Measurements from ENCODE around the gene HDAC9. TPM values are rescaled to one million over a fixed set of nuclear protein-coding genes. Genes with fewer than 3 reads are reported as not detected.

HDAC9 gene
- polyA plus RNA-seq, 3 donors = 41.7 to 51.2 (median 44.2) TPM

GRCh38 chr7:18895456-18895855 lies 399.9 kb downstream of the HDAC9 start:
- H3K4me1 Mint-ChIP-seq = no peaks in the 10 kb centered on the region
- no peak for DNase-seq
- H3K27ac Mint-ChIP-seq = no peak overlapping the region
- no peaks in the 10 kb centered on the region for H4K20me1 ChIP-seq (ENCODE audit: insufficient read depth, low read length)
- H2AFZ ChIP-seq (ENCODE audit: insufficient read depth, low read depth, low read length, poor library complexity, severe bottlenecking) = no peak overlapping the region
- no peak for TF ChIP-seq CTCF (IDR thresholded peaks at IDR 0.05)
- no peaks in the 10 kb centered on the region for H3K4me1 ChIP-seq (ENCODE audit: control insufficient read depth in 1 of 2, insufficient read depth in 2 of 2, low read length in 2 of 2)
- H3K4me3 Mint-ChIP-seq = no peak overlapping the region
- no peaks in the 10 kb centered on the region for H3K36me3 ChIP-seq (replicated peaks in 1 of 2; ENCODE audit: control insufficient read depth in 1 of 2, insufficient read depth in 2 of 2, low read length in 2 of 2)
- no peaks in the 10 kb centered on the region for H3K36me3 Mint-ChIP-seq
- H3K9me3 ChIP-seq (replicated peaks in 1 of 2; ENCODE audit: control insufficient read depth in 1 of 2, insufficient read depth in 1 of 2, low read length in 2 of 2) = no peaks in the 10 kb centered on the region
- H3K4me2 ChIP-seq (replicated peaks; ENCODE audit: extremely low read depth, low read length, poor library complexity, severe bottlenecking) = no peak overlapping the region
- no peaks in the 10 kb centered on the region for H3K27me3 ChIP-seq (ENCODE audit: control insufficient read depth in 2 of 2, insufficient read depth in 2 of 2, low read length in 2 of 2)
- H3K27me3 Mint-ChIP-seq (ENCODE audit: low read depth in 3 of 3) = no peaks in the 10 kb centered on the region
- peaks cover 0 to 2% (median 0%) of the 10 kb centered on the region in 7 donors for H3K9me3 Mint-ChIP-seq
- H3K4me3 ChIP-seq (replicated peaks in 1 of 3; ENCODE audit: low read depth in 2 of 3, low read length in 3 of 3) = no peak overlapping the region
- no peak overlapping the region for H3K9ac ChIP-seq (ENCODE audit: insufficient read depth, low read length, poor library complexity, severe bottlenecking)
- no peak overlapping the region for H3K27ac ChIP-seq (ENCODE audit: low read depth in 1 of 2, low read length in 2 of 2)
- intact Hi-C loops (cut with micrococcal nuclease) = no loop called here
- WGBS (ENCODE audit: insufficient coverage) = no CpG with 5 or more reads among the region's 3 CpGs
- H3K79me2 ChIP-seq (ENCODE audit: insufficient read depth, low read length) = no peaks in the 10 kb centered on the region

GRCh38 chr7:18896343-18896975 lies 400.9 kb downstream of the HDAC9 start:
- no peak overlapping the region for H3K4me3 Mint-ChIP-seq
- intact Hi-C loops (cut with micrococcal nuclease) = no loop called here
- Histone ChIP-seq H3K4me2 (replicated peaks; ENCODE audit: extremely low read depth, low read length, poor library complexity, severe bottlenecking) (no peak overlapping the region), H3K9ac (ENCODE audit: insufficient read depth, low read length, poor library complexity, severe bottlenecking) (no peak overlapping the region), H3K36me3 (replicated peaks in 1 of 2; ENCODE audit: control insufficient read depth in 1 of 2, insufficient read depth in 2 of 2, low read length in 2 of 2) (no peaks in the 10 kb centered on the region), H3K27me3 (ENCODE audit: control insufficient read depth in 2 of 2, insufficient read depth in 2 of 2, low read length in 2 of 2) (no peaks in the 10 kb centered on the region), H2AFZ (ENCODE audit: insufficient read depth, low read depth, low read length, poor library complexity, severe bottlenecking) (no peak overlapping the region), H3K9me3 (replicated peaks in 1 of 2; ENCODE audit: control insufficient read depth in 1 of 2, insufficient read depth in 1 of 2, low read length in 2 of 2) (no peaks in the 10 kb centered on the region), H4K20me1 (ENCODE audit: insufficient read depth, low read length) (no peaks in the 10 kb centered on the region), H3K79me2 (ENCODE audit: insufficient read depth, low read length) (no peaks in the 10 kb centered on the region), H3K27ac (ENCODE audit: low read depth in 1 of 2, low read length in 2 of 2) (no peak overlapping the region), H3K4me1 (ENCODE audit: control insufficient read depth in 1 of 2, insufficient read depth in 2 of 2, low read length in 2 of 2) (no peaks in the 10 kb centered on the region), H3K4me3 (replicated peaks in 1 of 3; ENCODE audit: low read depth in 2 of 3, low read length in 3 of 3) (no peak overlapping the region)
- no CpG with 5 or more reads among the region's 2 CpGs for WGBS (ENCODE audit: insufficient coverage)
- DNase-seq = no peak
- no peaks in the 10 kb centered on the region for H3K36me3 Mint-ChIP-seq
- no peaks in the 10 kb centered on the region for H3K4me1 Mint-ChIP-seq
- no peak overlapping the region for H3K27ac Mint-ChIP-seq
- H3K9me3 Mint-ChIP-seq = no peaks in the 10 kb centered on the region
- no peak for TF ChIP-seq CTCF (IDR thresholded peaks at IDR 0.05)
- no peaks in the 10 kb centered on the region for H3K27me3 Mint-ChIP-seq (ENCODE audit: low read depth in 3 of 3)
